Measurements from ENCODE around the gene SEMA7A.
A peak's percentile ranks its signal among the peaks of the same experiment; 100 is the strongest.
"Not testable (repeated sequence)": the region's sequence is repeated elsewhere in the genome, so short reads cannot be mapped to it uniquely, and the experiment has no call there.

Gene SEMA7A

DNA sequence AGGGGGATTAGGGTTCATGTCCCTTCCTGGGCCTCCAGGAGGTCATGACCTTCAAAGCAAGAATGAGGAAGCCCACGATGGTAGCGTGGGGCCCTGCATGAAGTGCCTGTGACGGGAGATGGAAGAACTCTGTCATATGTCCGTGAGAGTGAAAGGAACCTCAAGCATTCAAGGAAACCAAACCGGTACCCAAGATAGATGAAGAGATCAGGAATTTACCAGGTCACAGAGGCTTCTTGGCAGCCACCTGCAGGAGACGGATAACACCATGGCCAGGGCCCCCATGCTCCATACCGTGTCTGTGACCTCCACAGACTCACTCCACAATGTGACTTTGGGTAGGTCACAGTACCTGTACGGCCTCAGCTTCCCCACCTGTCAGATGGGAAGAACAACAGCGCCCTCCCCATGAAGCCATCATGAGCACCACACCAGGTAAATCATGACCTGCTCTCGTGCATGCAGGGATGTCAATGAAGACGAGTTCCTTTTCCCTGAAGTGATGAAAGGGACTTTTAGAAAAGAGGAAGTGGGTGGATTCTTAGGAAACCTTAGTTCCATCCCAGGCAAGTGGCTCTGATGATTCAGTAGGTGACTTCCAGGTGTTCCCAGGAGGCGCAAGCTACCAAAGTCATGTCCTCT, 43.0 kb downstream of the SEMA7A start:
- no peaks in the 10 kb centered on the region for H3K36me3 ChIP-seq (replicated peaks; ENCODE audit: low read depth, low read length)
- no peak overlapping the region for H2AFZ ChIP-seq (ENCODE audit: low read depth, low read length)
- no peaks in the 10 kb centered on the region for H4K20me1 ChIP-seq (ENCODE audit: insufficient read depth, low read length)
- peaks cover 16% of the 10 kb centered on the region for H3K79me2 ChIP-seq (ENCODE audit: low read length)
- no peak overlapping the region for H3K4me3 ChIP-seq (ENCODE audit: low read length)
- H3K4me2 ChIP-seq (ENCODE audit: low read length), result peak overlapping the region; percentile 44
- peak overlapping the region; percentile 95 for H3K27ac ChIP-seq (ENCODE audit: low read length)
- no peaks in the 10 kb centered on the region for H3K9me3 ChIP-seq (ENCODE audit: insufficient read depth, low read length)
- H3K4me1 ChIP-seq (ENCODE audit: low read length), result peaks cover 98% of the 10 kb centered on the region
- TF ChIP-seq CTCF (IDR thresholded peaks at IDR 0.05; ENCODE audit: low read depth, low read length), result peak; percentile 32
- TF ChIP-seq EZH2phosphoT487 (IDR thresholded peaks at IDR 0.05; ENCODE audit: low read depth), result no peak
- H3K27me3 ChIP-seq (ENCODE audit: low read depth, low read length), result no peaks in the 10 kb centered on the region
- H3K9ac ChIP-seq (ENCODE audit: low read length), result peak overlapping the region; percentile 60; the same call in 1 of the 2 replicates

DNA sequence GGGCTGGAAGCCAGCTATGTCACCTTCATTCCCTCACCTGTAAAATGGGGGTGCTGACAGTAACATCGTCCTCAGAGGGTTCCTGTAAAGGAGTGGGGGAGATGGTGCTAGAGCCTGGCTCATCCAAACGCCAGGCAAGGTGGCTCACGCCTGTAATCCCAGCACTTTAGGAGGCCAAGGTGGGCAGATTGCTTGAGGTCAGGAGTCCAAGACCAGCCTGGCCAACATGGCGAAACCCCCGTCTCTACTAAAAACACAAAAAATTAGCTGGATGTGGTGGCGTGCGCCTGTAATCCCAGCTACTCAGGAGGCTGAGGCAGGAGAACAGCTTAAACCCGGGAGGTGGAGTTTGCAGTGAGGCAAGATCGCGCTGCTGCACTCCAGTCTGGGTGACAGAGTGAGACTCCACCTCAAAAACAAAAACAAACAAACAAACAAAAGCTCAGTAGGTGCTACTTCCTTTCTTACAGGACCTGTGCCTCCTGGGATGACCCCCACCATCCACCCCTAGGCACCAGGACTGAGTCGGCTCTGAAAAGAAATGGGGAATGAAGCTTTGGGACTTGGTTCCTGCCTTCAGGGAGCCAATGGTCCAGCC, 43.6 kb downstream of the SEMA7A start:
- H3K4me1 ChIP-seq (ENCODE audit: low read length), result peaks cover 98% of the 10 kb centered on the region
- not testable (repeated sequence) for H2AFZ ChIP-seq (ENCODE audit: low read depth, low read length); H3K36me3 ChIP-seq (replicated peaks; ENCODE audit: low read depth, low read length); H4K20me1 ChIP-seq (ENCODE audit: insufficient read depth, low read length); H3K27me3 ChIP-seq (ENCODE audit: low read depth, low read length); H3K9me3 ChIP-seq (ENCODE audit: insufficient read depth, low read length); H3K9ac ChIP-seq (ENCODE audit: low read length); H3K4me3 ChIP-seq (ENCODE audit: low read length)
- peak overlapping the region; percentile 44; the same call in 1 of the 2 replicates for H3K4me2 ChIP-seq (ENCODE audit: low read length)
- H3K79me2 ChIP-seq (ENCODE audit: low read length), result peaks cover 15% of the 10 kb centered on the region
- peak overlapping the region; percentile 95; the same call in 1 of the 2 replicates for H3K27ac ChIP-seq (ENCODE audit: low read length)

DNA sequence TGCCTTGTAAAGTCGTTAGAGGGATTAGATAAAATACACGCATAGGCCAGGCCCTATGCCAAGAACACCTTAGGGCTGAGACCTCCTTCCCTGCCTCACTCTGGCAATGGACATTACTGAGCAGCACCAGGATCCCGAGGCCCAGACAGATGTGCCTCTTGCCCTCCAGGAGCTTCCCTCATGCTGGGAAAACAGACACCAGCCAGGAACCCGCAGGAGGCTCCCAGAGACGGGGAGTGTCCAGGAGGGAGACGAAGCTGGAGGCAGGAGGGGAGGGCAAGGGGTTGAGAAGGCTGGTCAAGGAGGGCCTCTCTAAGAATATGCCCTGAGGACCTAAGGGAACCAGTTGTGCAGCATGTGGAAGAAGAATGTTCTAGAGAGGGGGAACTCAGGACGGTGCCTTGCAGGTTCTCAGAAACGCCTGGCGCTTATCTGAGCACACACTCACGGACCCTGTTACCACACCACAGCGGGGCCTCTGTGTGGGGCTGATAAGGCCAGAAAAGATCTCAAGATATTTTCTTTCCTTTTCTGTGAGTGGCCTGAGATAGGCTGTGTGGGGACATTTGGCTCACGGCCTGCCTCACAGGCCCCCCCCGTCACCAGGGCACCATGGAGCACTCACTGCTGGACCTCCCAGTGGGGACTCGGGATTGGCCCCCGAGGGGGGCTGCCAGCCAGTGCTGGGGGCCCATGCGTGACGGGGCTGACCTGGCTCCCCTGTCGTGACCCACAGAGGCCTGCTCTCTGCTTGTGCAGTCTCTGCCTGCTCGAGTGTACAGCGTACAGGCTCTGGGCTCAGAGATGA, 44.3 kb downstream of the SEMA7A start:
- Histone ChIP-seq H3K4me1 (ENCODE audit: low read length) (peaks cover 96% of the 10 kb centered on the region), H3K9me3 (ENCODE audit: insufficient read depth, low read length) (no peaks in the 10 kb centered on the region), H3K27ac (ENCODE audit: low read length) (peak overlapping the region; percentile 2; the same call in 1 of the 2 replicates), H4K20me1 (ENCODE audit: insufficient read depth, low read length) (no peaks in the 10 kb centered on the region), H3K9ac (ENCODE audit: low read length) (no peak overlapping the region; the same call in 1 of the 2 replicates), H2AFZ (ENCODE audit: low read depth, low read length) (no peak overlapping the region), H3K36me3 (replicated peaks; ENCODE audit: low read depth, low read length) (no peaks in the 10 kb centered on the region), H3K27me3 (ENCODE audit: low read depth, low read length) (no peaks in the 10 kb centered on the region), H3K79me2 (ENCODE audit: low read length) (peaks cover 15% of the 10 kb centered on the region), H3K4me2 (ENCODE audit: low read length) (no peak overlapping the region), H3K4me3 (ENCODE audit: low read length) (no peak overlapping the region)
- TF ChIP-seq EZH2phosphoT487 (IDR thresholded peaks at IDR 0.05; ENCODE audit: low read depth) (no peak), CTCF (IDR thresholded peaks at IDR 0.05; ENCODE audit: low read depth, low read length) (no peak)

DNA sequence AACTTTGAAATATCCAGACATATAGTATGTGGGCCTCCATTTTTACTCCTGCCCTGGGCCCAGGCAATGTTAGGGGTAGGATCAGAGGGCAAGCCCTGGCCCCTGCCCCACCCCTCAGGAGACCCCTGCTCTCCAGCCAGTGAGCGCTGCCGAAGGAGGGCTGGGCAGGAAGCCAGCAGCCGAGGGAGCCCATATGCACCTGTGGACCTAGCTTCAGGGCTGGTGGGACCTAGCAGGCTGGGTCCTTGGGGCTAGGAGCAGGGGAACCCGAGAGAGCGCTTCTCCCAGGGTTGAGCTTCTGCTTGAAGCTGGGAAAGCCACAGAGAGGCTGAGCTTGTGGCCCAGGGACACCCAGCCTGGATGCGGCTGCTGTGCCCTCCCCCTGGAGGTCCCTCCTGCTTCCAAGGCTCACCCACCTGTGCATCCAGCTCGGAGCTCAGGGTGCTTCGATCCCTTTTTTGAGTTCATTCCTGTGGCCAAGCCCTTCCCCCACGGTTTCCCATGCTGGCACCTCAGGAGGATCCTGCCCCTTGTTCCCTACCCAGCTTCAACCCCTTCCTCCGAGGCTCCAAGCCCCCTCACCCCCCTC, 45.3 kb downstream of the SEMA7A start:
- H3K27me3 ChIP-seq (ENCODE audit: low read depth, low read length), result no peaks in the 10 kb centered on the region
- no peak overlapping the region; the same call in 1 of the 2 replicates for H3K4me2 ChIP-seq (ENCODE audit: low read length)
- peak overlapping the region; percentile 89; the same call in 1 of the 2 replicates for H3K9ac ChIP-seq (ENCODE audit: low read length)

More for the DNA sequence above, 45.3 kb downstream of the SEMA7A start:
- peaks cover 16% of the 10 kb centered on the region for H3K79me2 ChIP-seq (ENCODE audit: low read length)
- no peaks in the 10 kb centered on the region for H4K20me1 ChIP-seq (ENCODE audit: insufficient read depth, low read length)
- no peaks in the 10 kb centered on the region for H3K36me3 ChIP-seq (replicated peaks; ENCODE audit: low read depth, low read length)
- peaks cover 96% of the 10 kb centered on the region for H3K4me1 ChIP-seq (ENCODE audit: low read length)
- H2AFZ ChIP-seq (ENCODE audit: low read depth, low read length), result no peak overlapping the region
- H3K9me3 ChIP-seq (ENCODE audit: insufficient read depth, low read length), result no peaks in the 10 kb centered on the region
- peak overlapping the region; percentile 89; the same call in 1 of the 2 replicates for H3K27ac ChIP-seq (ENCODE audit: low read length)
- TF ChIP-seq CTCF (IDR thresholded peaks at IDR 0.05; ENCODE audit: low read depth, low read length), result no peak
- TF ChIP-seq EZH2phosphoT487 (IDR thresholded peaks at IDR 0.05; ENCODE audit: low read depth), result no peak
- no peak overlapping the region for H3K4me3 ChIP-seq (ENCODE audit: low read length)

All from OCI-LY3 (cell line).